Glomerular visceral epithelial cell (primary cell): ENCODE results near the gene BTBD17.
"Not testable (repeated sequence)": the region's sequence is repeated elsewhere in the genome, so short reads cannot be mapped to it uniquely, and the experiment has no call there.

Source experiments
- DNase-seq: peaks from one replicate; pipeline ENCODE4 v3.0.0-alpha.2; 2016; ENCODE audit errors: extremely low spot score

The BTBD17 gene

GRCh38 chr17:74361230-74362068 is at the start of gene BTBD17:
Gene BTBD17 (minus strand): TSS chr17:74361868. CDS start chr17:74361819, 49 bp downstream.
- peak; percentile 30 for DNase-seq

GRCh38 chr17:74410001-74410443 is 48.4 kb upstream of the BTBD17 start:
- no peak for DNase-seq

GRCh38 chr17:74408815-74409214 is 47.1 kb upstream of the BTBD17 start:
- no peak for DNase-seq

GRCh38 chr17:74408262-74408661 is 46.6 kb upstream of the BTBD17 start:
- peak; percentile 63 for DNase-seq

- DNase-seq = no peak
These were observed 45.7 kb upstream of the BTBD17 start for GRCh38 chr17:74407384-74407783.

GRCh38 chr17:74405311-74405710 is 43.6 kb upstream of the BTBD17 start:
- not testable (repeated sequence) for DNase-seq

- no peak for DNase-seq
These were observed 43.1 kb upstream of the BTBD17 start for GRCh38 chr17:74404789-74405188.

GRCh38 chr17:74404218-74404617 is 42.5 kb upstream of the BTBD17 start:
- DNase-seq = no peak

GRCh38 chr17:74403512-74404137 is 42.0 kb upstream of the BTBD17 start:
- no peak for DNase-seq

GRCh38 chr17:74402048-74402447 is 40.4 kb upstream of the BTBD17 start:
- no peak for DNase-seq

- DNase-seq = no peak
These were observed 34.9 kb upstream of the BTBD17 start for GRCh38 chr17:74396567-74396966.

GRCh38 chr17:74394977-74395376 is 33.3 kb upstream of the BTBD17 start:
- DNase-seq = no peak

- DNase-seq = no peak
These were observed 32.7 kb upstream of the BTBD17 start for GRCh38 chr17:74394275-74394950.

GRCh38 chr17:74393346-74393942 is 31.8 kb upstream of the BTBD17 start:
- DNase-seq = no peak

- DNase-seq = no peak
These were observed 31.2 kb upstream of the BTBD17 start for GRCh38 chr17:74392848-74393247.

GRCh38 chr17:74391771-74392170 is 30.1 kb upstream of the BTBD17 start:
- no peak for DNase-seq

GRCh38 chr17:74390680-74391653 is 29.3 kb upstream of the BTBD17 start:
- DNase-seq = no peak

GRCh38 chr17:74389937-74390679 is 28.4 kb upstream of the BTBD17 start:
- no peak for DNase-seq

- no peak for DNase-seq
These were observed 27.6 kb upstream of the BTBD17 start for GRCh38 chr17:74389084-74389753.
